Upper lobe of right lung (tissue), 1 donor: ENCODE results near the gene ZBTB43. TPM values are rescaled to one million over a fixed set of nuclear protein-coding genes. Genes with fewer than 3 reads are reported as not detected.
A peak's percentile ranks its signal among the peaks of the same experiment; 100 is the strongest.

ENCODE experiments used
- ATAC-seq: fragments of 200-7000 bp; cut with Tn5 transposase; one replicate; pipeline ENCODE4 v1.9.1; 2020; ENCODE audit warnings: mild to moderate bottlenecking, moderate library complexity
- DNase-seq: peaks from one replicate; pipeline ENCODE4 v3.0.0-alpha.2; 2020
- H3K27ac ChIP-seq: fragments of 200-600 bp; one replicate; pipeline ENCODE4 v1.8.0; 2022
- H3K27me3 ChIP-seq: fragments of 200-600 bp; one replicate; pipeline ENCODE4 v1.8.0; 2022; ENCODE audit warnings: mild to moderate bottlenecking
- H3K36me3 ChIP-seq: fragments of 200-600 bp; one replicate; pipeline ENCODE4 v1.8.0; 2022
- H3K4me1 ChIP-seq: fragments of 200-600 bp; one replicate; pipeline ENCODE4 v1.8.0; 2022
- H3K4me3 ChIP-seq: fragments of 200-600 bp; one replicate; pipeline ENCODE4 v1.8.0; 2022; ENCODE audit warnings: mild to moderate bottlenecking
- H3K9me3 ChIP-seq: fragments of 200-600 bp; one replicate; pipeline ENCODE4 v1.8.0; 2022
- CTCF ChIP-seq: fragments of 200-600 bp; IDR thresholded peaks from one replicate; pipeline ENCODE4 v1.8.0; 2022; ENCODE audit warnings: antibody characterized with exemption
- intact Hi-C: fragments of 100-400 bp; cut with DNase I; formaldehyde crosslinking; loops from one replicate; pipeline ENCODE4 v1.11.0; 2022
- total RNA-seq: library from RNA; stranded (reverse); fragmentation: NEBNext Ultra II Directional; extraction: Animal tissue kit (Norgen Biotek cat#: 25700); gene quantifications from one replicate; pipeline ENCODE4 v1.2.1, GENCODE V29; 2021
- donor health status: DM: no; HTN: yes; CAD: no; lungs with severe emphysema.

Gene ZBTB43
- total RNA-seq, 1 donor from 2014 or later, result 24.9 TPM

- no peaks in the 10 kb centered on the region for H3K4me1 ChIP-seq
- no peak overlapping the region for H3K4me3 ChIP-seq
- no peaks in the 10 kb centered on the region for H3K9me3 ChIP-seq
- no peak for ATAC-seq
- intact Hi-C loops, result no loop called here
- TF ChIP-seq CTCF, result no peak
- no peaks in the 10 kb centered on the region for H3K27me3 ChIP-seq
- H3K27ac ChIP-seq, result no peak overlapping the region
- H3K36me3 ChIP-seq, result peaks cover 15% of the 10 kb centered on the region
- DNase-seq, result peak; percentile 21
Measured at GRCh38 chr9:126886897-126887296, 82.1 kb downstream of the ZBTB43 start.

Other genes starting within 250 kb of the ZBTB43 start
- gene LMX1B, start 191.1 kb upstream of the ZBTB43 start, total RNA-seq, result 0.14 TPM
- 15.1 TPM for gene ZBTB34, start 55.6 kb downstream of the ZBTB43 start, total RNA-seq
- 15.9 TPM for gene RALGPS1, start 109.7 kb downstream of the ZBTB43 start, total RNA-seq